GM19455 (cell line): Measurements from ENCODE around the gene KRT74.

ENCODE experiments used
- ATAC-seq: cut with Tn5 transposase; IDR thresholded peaks from one replicate; pipeline ENCODE4 v1.9.1; 2021; ENCODE audit not compliant: unreplicated experiment

Gene KRT74

GRCh38 chr12:52522346-52523011, 51.2 kb downstream of the KRT74 start:
- no peak for ATAC-seq

- no peak for ATAC-seq
Measured at GRCh38 chr12:52521568-52522266, 51.9 kb downstream of the KRT74 start.

- no peak for ATAC-seq
Measured at GRCh38 chr12:52521175-52521567, 52.5 kb downstream of the KRT74 start.

- no peak for ATAC-seq
Measured at GRCh38 chr12:52519826-52520662, 53.6 kb downstream of the KRT74 start, which contains the start of gene KRT5. Gene KRT5 (minus strand): TSS chr12:52520394. CDS start chr12:52520296, 98 bp downstream.

- no peak for ATAC-seq
Measured at GRCh38 chr12:52519387-52519703, 54.3 kb downstream of the KRT74 start.

GRCh38 chr12:52518574-52519386, 54.9 kb downstream of the KRT74 start:
- ATAC-seq: no peak

GRCh38 chr12:52517888-52518287, 55.8 kb downstream of the KRT74 start:
- ATAC-seq: no peak

- no peak for ATAC-seq
Measured at GRCh38 chr12:52517005-52517835, 56.4 kb downstream of the KRT74 start.

- no peak for ATAC-seq
Measured at GRCh38 chr12:52515927-52516831, 57.5 kb downstream of the KRT74 start.
